GM18519 (cell line): ENCODE data around the gene TMEM201.
"Not testable (repeated sequence)": the region's sequence is repeated elsewhere in the genome, so short reads cannot be mapped to it uniquely, and the experiment has no call there.

Experiments
- ATAC-seq: cut with Tn5 transposase; IDR thresholded peaks from one replicate; pipeline ENCODE4 v1.9.1; 2021; ENCODE audit warnings: mild to moderate bottlenecking, moderate library complexity; ENCODE audit not compliant: unreplicated experiment, low FRiP score

TMEM201 gene

DNA sequence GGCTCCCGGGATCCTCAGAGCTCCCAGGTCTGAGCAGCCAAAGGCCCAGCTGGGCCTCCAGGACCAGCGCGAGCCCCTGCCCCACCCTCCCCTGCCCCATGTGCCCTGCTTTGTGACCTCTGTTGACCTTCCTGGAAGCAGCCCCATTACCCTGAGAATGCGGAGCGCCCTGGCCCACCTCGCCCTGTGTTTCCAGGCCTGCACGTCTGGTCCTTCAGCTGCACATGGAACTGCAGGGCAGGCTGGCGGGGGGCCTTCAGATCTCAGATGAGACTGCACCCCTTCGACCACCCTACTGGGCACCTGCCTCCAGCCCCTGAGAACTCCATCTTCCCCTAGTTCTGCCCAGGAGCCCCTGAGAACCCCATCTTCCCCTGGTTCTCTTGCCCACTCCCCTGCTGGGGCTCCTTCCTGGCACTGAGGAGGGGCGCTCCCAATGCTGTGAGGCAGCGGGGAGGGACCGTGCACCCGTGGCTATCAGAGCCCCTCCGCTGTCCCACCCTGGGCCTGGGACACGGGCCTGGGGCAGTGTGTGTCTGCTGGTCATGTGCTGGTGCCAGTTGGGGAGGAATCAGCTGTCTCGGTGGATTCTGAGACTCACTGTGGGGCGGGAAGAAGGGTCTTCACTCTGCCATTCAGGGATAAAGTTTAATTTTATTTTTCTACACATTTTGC, 25.1 kb downstream of the TMEM201 start:
- no peak for ATAC-seq

DNA sequence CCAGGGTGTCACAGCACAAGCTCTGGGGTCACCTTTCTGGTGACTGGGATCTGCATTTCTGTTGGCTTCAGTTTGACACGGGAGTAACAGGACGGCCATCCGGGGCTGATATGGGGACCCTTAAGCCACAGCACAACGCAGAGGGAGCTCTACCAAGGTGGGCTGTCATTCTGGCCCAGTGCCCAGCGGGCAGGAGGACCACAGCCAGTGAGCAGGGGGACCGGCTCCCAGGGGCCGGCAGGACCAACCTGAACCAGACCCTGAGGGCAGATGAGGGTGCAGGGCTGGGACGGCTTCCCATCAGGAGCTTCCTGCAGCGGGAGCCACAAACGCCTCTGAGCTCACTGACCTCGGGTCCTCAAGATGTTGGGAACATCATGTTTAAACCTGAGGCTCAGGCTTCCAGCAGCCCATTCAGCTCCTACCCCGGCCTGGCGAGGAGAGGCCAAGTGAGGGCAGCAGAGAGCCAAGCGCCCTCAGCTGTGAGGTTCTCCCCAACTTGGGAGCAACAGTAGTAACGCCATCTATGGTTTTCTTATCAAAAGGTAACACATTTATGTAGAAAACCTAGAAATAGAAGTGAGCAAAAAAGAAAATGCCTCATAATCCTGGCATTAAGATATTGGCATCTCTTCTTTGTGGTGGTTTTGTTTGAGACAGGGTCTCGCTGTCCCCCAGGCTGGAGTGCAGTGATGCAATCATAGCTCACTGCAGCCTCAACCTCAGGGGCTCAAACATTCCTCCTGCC, 26.8 kb downstream of the TMEM201 start:
- no peak for ATAC-seq

DNA sequence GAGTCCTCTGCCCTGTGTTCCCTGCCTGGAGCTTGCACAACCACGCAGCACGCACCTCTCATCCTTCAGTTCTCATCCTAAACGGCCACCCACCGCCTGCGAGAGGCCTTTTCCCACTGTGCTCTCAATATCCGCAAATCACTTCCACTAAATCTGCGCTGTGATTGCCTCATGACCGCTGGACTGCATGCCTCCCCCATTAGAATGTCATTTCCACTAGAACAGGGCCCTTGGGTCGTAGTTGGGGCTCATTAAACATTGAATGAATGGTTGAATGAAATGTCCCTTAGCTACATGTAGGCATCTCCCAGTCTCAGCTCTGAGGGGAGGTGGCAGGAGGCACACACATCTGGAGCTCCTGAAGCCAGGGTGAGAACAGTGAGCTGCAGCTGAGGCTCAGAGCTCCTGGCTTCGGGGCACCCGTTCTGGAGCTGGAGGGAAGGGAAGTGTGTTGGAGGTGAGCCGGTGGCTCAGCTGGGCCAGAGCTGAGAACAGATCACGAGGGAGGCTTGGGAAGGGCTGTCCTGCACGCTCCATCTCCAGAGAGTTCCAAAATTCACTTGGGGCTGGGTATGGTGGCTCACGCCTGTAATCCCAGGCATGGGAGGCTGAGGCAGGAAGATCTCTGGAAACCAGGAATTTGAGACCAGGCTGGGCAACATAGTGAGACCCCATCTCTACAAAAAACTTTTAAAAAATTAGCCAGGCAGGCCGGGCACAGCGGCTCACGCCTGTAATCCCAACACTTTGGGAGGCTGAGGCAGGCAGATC, 30.4 kb downstream of the TMEM201 start:
- ATAC-seq, result no peak

DNA sequence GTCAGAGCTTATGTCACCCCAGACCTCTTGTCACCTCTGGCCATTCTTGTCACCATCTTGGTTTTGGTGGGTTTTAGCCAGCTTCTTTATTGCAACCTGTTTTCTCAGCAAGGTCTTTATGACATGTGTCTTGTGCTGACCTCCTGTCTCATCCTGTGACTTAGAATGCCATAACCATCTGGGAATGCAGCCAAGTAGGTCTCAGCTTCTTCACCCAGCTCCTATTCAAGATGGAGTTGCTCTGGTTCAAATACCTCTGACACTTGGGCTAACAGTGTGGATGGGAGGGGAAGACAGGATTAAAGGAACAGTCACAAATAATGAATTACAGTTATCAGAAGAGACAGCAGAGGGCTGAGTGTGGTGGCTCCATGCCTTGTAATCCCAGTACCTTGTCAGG, 32.3 kb downstream of the TMEM201 start:
- ATAC-seq, result no peak

DNA sequence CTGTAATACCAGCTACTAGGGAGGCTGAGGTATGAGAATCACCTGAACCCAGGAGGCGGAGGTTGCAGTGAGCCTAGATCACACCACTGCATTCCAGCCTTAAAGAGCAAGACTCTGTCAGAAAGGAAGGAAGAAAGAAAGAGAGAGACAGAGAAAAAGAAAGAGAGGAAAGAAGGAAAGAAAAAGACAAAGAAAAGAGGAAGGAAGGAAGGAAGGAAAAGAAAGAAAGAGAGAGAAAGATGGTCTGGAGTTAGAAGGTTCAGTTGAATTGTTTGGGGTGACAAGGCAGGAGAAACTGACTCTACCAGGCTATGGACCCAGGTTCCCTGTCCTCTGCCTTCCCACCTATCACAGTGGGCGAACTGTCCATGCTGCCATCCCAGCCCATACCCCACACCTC, 35.4 kb downstream of the TMEM201 start:
- ATAC-seq, result no peak

DNA sequence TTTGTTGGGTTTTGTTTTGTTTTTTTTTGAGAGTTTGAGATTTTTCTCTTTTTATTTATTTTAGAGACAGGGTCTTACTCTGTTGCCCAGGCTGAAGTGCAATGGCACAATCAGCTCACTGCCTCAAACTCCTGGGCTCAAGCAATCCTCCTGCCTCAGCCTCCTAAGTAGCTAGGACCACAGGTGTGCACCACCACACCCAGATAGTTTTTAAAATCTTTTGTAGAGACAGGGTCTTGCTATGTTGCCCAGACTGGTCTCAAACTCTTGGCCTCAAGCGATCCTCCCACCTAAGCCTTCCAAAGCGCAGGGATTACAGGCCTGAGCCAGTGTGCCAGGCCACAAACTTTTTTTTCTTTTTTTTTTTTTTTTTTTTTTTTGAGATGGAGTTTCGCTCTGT, 36.3 kb downstream of the TMEM201 start:
- ATAC-seq, result not testable (repeated sequence)

DNA sequence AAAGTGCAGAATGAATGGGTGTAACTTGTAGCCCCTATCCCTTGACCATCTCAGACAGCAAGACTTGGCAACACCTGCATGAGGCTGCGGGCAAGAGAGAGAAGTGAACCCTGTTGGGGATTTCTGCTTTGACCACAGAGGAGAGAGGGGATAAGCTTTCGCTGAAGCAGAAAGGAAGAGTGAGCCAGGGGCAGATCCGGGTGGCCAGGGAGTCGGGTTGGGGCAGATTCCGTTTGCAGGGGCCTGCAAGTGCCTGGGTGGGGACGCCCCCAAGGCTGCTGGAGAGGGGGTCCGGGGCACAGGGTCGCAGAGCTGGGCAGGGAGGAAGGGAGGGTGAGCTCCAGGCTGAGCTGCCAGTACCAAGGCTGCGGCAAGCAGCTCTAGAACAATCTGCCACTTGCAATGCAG, 37.5 kb downstream of the TMEM201 start:
- no peak for ATAC-seq

DNA sequence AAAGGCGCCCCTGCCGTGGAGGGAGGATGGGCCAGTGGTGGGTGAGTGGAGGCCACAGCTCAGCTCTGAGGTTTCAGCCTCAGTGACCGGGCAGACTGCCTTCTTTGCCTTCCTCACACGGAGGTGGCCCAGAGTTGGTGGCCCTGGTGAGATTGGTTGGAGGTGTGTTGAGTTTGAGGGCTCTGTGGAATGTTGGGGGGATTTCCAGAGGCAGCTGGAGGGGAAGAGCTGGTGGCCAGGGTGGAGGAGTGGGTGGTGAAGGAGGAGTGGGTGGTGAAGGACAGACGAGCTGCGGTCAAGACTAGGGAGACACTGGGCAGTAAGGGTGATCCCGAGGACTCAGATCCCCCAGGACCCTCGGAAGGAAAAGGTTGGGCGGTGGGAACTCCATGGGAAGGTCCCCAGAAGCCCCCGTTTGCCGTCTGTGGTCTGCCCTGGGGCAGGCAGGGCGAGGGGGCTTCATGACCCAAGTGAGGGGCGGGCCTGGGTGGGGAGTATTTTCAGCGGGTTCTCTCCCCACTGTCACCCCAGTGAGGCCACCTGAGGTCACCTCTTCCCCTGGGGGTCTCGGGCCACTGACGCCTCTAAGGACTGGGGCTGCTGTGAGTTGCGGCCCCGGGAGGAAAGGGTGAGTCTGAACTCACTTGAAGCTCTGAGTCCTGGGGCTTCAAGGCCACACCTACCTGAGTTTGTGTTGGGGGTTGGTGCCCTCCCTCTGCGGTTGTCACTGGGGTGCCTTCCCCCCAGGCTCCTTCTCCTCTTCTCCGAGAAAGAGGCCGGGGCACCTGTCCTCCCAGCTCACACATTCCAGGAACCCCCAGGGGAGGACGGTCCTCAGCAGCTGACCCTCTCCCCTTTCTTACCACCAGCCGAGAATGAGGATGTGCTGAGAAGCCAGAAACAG, 40.1 kb downstream of the TMEM201 start:
- ATAC-seq, result no peak

DNA sequence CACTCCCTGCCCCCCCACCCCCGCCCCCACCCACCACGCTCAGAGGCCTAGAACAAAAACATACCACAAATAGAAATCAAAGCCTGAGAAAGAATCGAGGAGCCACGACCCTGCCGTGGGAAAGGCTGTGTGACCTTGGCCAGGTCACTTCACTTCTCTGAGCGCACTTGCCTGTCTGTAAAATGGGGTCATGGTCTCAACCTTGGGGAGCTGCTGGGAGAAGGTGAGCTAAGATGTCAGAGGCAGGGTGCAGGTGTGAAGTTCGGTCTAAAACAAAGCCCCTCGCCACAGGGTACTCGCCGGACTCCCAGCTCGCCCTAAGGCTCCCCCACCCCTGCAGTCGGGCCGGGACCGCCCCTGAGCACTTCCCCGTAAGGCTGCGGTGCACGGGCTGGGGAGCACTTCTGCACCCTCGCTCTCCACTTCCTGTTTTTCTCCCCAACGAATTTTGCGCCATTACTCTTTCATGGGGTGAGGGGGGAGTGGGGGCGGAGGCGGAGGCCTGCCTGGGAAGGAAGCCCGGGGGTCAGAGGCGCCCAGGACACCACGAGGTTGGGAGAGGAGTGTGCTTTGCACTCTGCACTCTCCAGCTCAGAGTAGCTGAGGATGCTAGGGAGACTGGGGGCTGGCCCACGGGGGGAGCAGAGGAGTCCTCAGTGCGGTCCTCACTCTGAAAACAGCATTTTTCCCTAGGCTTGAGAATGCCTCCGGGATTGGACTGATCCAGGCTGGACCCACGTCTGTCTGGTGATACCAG, 40.9 kb downstream of the TMEM201 start:
- no peak for ATAC-seq

DNA sequence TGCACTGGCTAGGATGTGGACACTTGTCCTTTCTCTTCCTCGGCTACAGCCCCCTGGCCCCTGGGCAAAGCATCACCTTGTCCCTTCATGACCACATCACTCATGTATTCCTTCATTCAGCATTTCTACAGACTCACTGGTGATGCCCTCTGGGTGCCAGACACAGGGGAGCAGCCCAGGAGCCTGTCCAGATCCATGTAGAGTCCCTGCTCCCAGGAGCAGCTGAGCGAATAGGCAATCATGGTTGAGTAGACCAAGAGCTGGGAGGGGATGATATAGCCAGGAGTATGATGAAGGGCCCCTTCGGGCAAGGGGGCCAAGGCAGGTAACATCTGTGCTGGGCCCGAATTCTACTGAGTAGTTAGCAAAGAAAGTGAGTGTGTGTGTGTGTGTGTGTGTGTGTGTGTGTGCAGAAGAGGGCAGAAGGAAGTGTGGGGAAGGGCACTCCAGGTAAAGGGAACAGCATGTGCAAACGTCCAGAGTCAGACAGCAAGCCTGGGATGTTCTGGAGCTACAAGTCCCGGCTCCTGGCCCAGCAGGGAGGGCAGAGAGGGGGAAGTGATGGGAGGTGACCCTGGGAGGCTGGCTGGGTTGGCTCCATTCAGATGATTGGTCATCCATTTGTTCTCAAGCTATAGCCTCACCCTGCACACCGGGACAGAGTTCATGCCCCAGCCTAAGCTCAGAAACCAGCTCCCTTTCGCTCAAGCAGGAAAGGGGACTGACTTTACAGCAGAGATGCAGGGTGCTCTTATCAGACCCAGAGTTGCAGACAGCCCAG, 41.8 kb downstream of the TMEM201 start:
- ATAC-seq, result no peak

DNA sequence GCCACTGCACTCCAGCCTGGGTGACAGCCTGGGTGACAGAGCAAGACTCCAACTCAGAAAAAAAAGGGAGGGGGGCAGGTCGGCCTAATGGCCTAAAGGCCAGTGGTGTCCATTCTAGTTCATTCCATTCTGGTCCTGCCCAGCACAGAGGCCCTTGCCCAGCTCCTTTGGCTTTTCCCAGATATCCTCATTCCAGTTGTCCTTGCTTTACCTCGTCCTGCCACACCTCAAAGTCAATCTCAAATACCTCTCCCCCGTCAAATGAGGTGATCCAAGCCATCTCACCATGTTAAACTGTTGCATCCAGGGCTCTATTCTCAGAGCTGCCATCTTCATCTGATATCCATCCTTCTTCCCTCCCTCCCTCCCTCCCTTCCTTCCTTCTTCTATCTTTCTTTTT, 42.9 kb downstream of the TMEM201 start:
- no peak for ATAC-seq

DNA sequence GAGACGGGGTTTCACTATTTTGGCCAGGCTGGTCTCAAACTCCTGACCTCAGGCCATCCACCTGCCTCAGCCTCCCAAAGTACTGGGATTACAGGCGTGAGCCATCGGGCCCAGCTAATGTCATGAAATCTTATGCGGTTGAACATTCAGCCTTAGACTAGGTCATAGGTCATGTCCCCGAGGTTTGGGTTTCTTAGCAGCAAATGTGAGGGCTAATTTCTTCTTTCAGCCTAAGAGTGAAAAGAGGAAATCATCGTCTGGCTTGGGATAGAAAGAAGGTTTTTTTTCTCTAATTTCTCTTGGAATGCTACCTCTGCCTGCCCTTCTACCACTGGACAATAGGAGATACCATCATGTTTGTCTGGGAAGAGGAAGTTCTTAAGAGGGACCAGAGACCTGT, 44.8 kb downstream of the TMEM201 start:
- no peak for ATAC-seq

DNA sequence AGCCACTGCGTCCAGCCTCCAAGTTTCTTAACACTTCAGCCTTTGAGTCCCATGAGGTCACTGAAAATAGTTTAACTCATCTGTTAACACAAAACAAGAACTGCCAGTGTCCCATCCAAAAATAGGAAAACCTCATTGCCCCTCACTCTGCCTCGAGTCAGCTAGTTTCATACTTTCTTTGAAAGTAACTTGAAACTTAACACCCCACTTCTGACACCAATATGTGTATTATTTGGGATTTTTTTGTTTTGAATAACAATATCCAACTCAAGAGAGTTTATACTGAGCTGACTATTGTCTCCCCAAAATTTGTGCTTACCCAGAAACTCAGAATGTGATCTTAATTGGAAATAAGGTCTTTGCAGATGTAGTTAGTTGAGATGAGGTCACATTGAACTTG, 45.9 kb downstream of the TMEM201 start:
- ATAC-seq, result no peak

DNA sequence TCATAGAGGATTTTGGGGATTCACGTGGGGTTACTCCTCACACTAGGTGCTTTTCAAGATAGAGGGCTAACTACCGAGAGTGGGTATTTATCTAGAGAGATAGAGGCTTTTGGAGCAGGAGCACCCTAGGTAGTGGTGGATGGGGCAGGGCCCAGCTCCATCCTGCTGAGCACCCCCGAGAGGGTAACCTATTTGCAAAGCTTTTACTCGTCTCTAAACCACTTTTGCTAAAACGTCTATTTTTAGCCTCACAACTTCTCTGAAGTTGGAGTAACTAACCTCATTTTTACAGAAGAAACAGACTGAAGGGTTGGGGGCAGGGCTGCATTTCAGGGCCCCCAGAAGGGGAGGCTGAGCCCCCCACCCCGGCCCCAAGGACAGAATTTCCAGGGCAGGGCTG, 50.5 kb downstream of the TMEM201 start:
- no peak for ATAC-seq

DNA sequence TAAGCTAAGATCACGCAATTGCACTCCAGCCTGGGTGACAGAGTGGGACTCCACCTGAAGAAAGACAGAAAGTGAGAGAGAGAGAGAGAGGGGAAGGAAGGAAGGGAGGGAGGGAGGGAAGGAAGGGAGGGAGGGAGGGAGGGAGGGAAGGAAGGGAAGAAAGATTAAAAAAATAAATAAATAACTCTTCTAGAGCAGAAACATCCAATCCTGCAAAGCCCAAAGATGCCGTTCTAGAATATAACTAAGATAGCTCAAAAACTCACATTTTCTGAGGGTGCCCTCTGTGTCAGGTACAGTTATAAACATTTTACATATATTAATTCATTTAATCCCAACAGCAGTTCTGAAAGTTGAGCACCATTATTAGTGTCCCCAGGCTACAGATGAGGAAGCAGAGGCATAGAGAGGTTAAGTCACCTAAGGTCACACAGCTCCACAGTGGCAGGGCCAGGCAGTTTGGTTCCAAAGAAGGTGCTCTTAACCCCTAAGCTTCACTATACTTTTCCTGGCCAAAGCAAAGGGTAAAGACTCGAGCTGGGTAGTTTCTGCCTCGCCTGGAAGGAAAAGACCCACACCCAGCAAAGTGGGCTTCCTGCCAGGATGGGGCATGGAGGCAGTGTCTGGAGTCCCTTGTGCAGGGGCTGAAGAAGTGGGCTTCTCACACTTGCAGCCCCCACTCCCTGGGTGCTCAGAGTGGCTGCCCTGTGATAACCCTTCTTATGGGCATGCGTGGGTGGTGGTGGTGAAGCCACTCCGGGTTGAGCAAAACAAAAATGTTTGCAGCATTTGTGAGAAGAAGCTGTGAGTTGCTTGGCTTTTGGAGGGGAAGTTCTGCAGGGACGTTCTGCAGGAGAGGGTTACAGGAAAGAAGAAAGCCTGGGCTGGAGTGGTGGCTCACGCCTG, 54.9 kb downstream of the TMEM201 start:
- ATAC-seq, result no peak

DNA sequence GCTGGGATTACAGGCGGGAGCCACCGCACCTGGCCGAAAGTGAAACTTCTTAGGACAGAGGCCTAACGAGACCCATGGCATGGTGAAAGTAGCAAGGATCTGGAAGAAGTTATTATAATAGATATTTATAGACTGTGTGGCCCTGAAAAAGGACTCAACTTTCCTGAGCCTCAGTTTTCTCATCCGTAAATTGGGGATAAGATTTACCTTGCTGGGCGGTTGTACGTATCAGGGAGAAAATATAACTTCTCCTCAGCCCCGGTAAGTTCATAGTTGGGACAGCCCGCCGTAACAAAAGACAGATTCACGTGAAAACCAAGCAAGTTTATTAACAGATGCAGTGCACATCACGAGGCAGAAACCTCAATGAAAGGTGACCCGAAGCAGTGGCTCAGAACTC, 57.3 kb downstream of the TMEM201 start:
- no peak for ATAC-seq

DNA sequence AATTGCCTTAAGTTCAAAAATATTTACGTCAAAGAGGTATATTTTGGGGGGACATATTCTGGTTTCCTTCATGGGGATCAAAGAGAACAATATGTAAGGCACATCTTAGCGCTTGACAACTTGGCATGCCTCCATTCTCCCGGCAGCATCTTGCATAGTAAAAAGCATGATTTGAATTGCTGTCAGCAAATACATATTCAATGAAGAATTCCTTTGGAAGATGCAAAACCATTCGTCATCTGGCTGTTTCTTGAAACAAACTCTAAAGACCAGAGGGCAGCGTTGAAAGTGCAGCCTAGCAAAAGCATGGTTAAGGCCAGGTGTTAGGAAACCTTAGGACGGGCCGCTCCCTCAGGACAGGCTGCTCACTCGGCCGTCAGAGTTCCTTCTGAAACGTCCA, 59.5 kb downstream of the TMEM201 start:
- no peak for ATAC-seq

DNA sequence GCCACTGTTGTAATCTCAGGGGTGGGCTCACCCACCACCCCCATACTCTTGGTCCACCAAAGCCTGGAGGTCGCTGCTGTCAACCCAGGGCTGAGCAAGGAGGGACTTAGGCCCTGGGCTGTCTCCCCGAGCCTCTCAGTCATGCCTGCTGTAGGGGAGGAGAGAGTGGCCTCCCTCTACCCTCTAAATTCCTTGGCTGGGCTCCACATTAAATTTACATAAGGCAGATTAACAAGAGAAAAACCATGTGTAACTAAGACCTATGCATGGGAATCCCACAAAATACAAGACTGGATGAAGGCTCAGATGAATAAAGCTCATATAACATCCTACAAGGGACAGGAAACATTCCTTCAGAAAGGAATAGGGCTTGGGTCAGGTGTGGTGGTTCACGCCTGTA, 61.1 kb downstream of the TMEM201 start:
- ATAC-seq, result no peak
